Trophoblast cell (in vitro differentiated cells and primary cell): ENCODE measurements around the gene FRMD6.

Experiments used
- DNase-seq, 2 donors: peaks; one replicate each; pipeline ENCODE4 v3.0.0-alpha.2; 2016
- H2AFZ ChIP-seq: 2 replicates; pipeline ENCODE4 v1.6.1; 2013; ENCODE audit warnings: low read length, moderate library complexity, mild to moderate bottlenecking; ENCODE audit not compliant: insufficient read depth, poor library complexity
- H2AK5ac ChIP-seq: 2 replicates; pipeline ENCODE4 v1.6.1; 2013; ENCODE audit warnings: mild to moderate bottlenecking, low read length
- H2BK120ac ChIP-seq: 2 replicates; pipeline ENCODE4 v1.6.1; 2013; ENCODE audit warnings: low read length, mild to moderate bottlenecking, moderate library complexity; ENCODE audit not compliant: insufficient read depth, poor library complexity
- H2BK12ac ChIP-seq: 2 replicates; pipeline ENCODE4 v1.6.1; 2013; ENCODE audit warnings: mild to moderate bottlenecking, low read length, moderate library complexity
- H2BK5ac ChIP-seq: 2 replicates; pipeline ENCODE4 v1.6.1; 2013; ENCODE audit warnings: low read length, low read depth, moderate library complexity, mild to moderate bottlenecking; ENCODE audit not compliant: poor library complexity
- H3K14ac ChIP-seq: 2 replicates; pipeline ENCODE4 v1.6.1; 2013; ENCODE audit warnings: mild to moderate bottlenecking, low read length
- H3K18ac ChIP-seq: 2 replicates; pipeline ENCODE4 v1.6.1; 2013; ENCODE audit warnings: mild to moderate bottlenecking, low read length
- H3K23ac ChIP-seq: 2 replicates; pipeline ENCODE4 v1.6.1; 2013; ENCODE audit warnings: low read length
- H3K27ac ChIP-seq: 2 replicates; pipeline ENCODE4 v1.5.1; 2013; ENCODE audit warnings: low read depth, mild to moderate bottlenecking, inconsistent platforms, low read length, moderate library complexity
- H3K27me3 ChIP-seq: 2 replicates; pipeline ENCODE4 v1.6.1; 2013; ENCODE audit warnings: inconsistent platforms, mild to moderate bottlenecking, low read length, moderate library complexity; ENCODE audit not compliant: insufficient read depth
- H3K36me3 ChIP-seq, 2 experiments: 1 replicate in 1 of 2; 2 replicates in 1 of 2; pipeline ENCODE4 v1.6.1; 2013; ENCODE audit warnings: low read length in 2 of 2, mild to moderate bottlenecking in 2 of 2, moderate library complexity in 1 of 2; ENCODE audit not compliant: insufficient read depth in 2 of 2, control insufficient read depth in 1 of 2
- H3K4ac ChIP-seq: 2 replicates; pipeline ENCODE4 v1.6.1; 2013; ENCODE audit warnings: low read depth, mild to moderate bottlenecking, low read length, moderate library complexity
- H3K4me1 ChIP-seq, 2 experiments: 1 replicate in 1 of 2; 2 replicates in 1 of 2; pipeline ENCODE4 v1.6.1; 2013; ENCODE audit warnings: low read length in 2 of 2, mild to moderate bottlenecking in 2 of 2, moderate library complexity in 1 of 2; ENCODE audit not compliant: insufficient read depth in 2 of 2, control insufficient read depth in 1 of 2
- H3K4me2 ChIP-seq: 2 replicates; pipeline ENCODE4 v1.6.1; 2013; ENCODE audit warnings: inconsistent platforms, mild to moderate bottlenecking, low read length, moderate library complexity
- H3K4me3 ChIP-seq: 2 replicates; pipeline ENCODE4 v1.5.1; 2013; ENCODE audit warnings: mild to moderate bottlenecking, low read depth, low read length, inconsistent platforms
- H3K79me1 ChIP-seq: one replicate; pipeline ENCODE4 v1.6.1; 2013; ENCODE audit warnings: low read length
- H3K79me2 ChIP-seq: 2 replicates; pipeline ENCODE4 v1.6.1; 2013; ENCODE audit warnings: low read length, mild to moderate bottlenecking; ENCODE audit not compliant: control insufficient read depth, insufficient read depth, poor library complexity
- H3K9ac ChIP-seq: 2 replicates; pipeline ENCODE4 v1.6.1; 2013; ENCODE audit warnings: mild to moderate bottlenecking, low read length
- H3K9me3 ChIP-seq: 2 replicates; pipeline ENCODE4 v1.6.1; 2013; ENCODE audit warnings: low read depth, mild to moderate bottlenecking, control low read depth, inconsistent platforms, low read length; ENCODE audit not compliant: insufficient read depth
- H4K12ac ChIP-seq: 2 replicates; pipeline ENCODE4 v1.6.1; 2013; ENCODE audit warnings: low read depth, mild to moderate bottlenecking, low read length, moderate library complexity
- H4K8ac ChIP-seq: 2 replicates; pipeline ENCODE4 v1.6.1; 2013; ENCODE audit warnings: low read depth, mild to moderate bottlenecking, low read length, moderate library complexity
- H4K91ac ChIP-seq: one replicate; pipeline ENCODE4 v1.6.1; 2013; ENCODE audit warnings: low read depth, mild to moderate bottlenecking, low read length, moderate library complexity
- WGBS: extraction: QIAGEN DNeasy Blood & Tissue Kit; methylation state at CpG from one replicate; pipeline ENCODE4 v1.1.7; 2013; ENCODE audit warnings: missing lambda C conversion rate; ENCODE audit not compliant: insufficient read length, insufficient coverage; ENCODE audit errors: extremely low coverage; 5-methylcytosine and 5-hydroxymethylcytosine counted together

Gene FRMD6

DNA sequence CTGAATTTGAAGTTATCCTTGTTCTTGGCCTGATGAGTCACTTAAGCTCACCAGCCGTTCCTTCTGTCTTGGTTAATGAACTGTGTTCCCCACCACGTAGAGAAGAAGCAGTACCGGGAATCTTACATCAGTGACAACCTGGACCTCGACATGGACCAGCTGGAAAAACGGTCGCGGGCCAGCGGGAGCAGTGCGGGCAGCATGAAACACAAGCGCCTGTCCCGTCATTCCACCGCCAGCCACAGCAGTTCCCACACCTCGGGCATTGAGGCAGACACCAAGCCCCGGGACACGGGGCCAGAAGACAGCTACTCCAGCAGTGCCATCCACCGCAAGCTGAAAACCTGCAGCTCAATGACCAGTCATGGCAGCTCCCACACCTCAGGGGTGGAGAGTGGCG, 68.2 kb downstream of the FRMD6 start:
- H3K18ac ChIP-seq: no peak overlapping the region
- H3K27me3 ChIP-seq: no peaks in the 10 kb centered on the region
- H3K4me3 ChIP-seq: no peak overlapping the region
- no peak overlapping the region for H4K12ac ChIP-seq
- H4K8ac ChIP-seq: no peak overlapping the region
- no peak overlapping the region for H3K4me2 ChIP-seq
- no peak overlapping the region for H2BK120ac ChIP-seq
- DNase-seq: no peak
- no peak overlapping the region for H3K9ac ChIP-seq
- H3K79me2 ChIP-seq: no peaks in the 10 kb centered on the region
- H3K14ac ChIP-seq: no peak overlapping the region
- H3K36me3 ChIP-seq: peaks cover 31 to 64% of the 10 kb centered on the region in 2 experiments
- no peaks in the 10 kb centered on the region for H3K4me1 ChIP-seq
- no peak overlapping the region for H2BK5ac ChIP-seq
- H4K91ac ChIP-seq: no peak overlapping the region
- H3K79me1 ChIP-seq: no peaks in the 10 kb centered on the region
- H3K23ac ChIP-seq: no peak overlapping the region
- H2AK5ac ChIP-seq: no peak overlapping the region
- no peak overlapping the region for H2BK12ac ChIP-seq
- no peak overlapping the region for H3K4ac ChIP-seq
- no peak overlapping the region for H2AFZ ChIP-seq
- H3K27ac ChIP-seq: no peak overlapping the region
- WGBS: no CpG with 5 or more reads among the region's 17 CpGs
- H3K9me3 ChIP-seq: no peaks in the 10 kb centered on the region

DNA sequence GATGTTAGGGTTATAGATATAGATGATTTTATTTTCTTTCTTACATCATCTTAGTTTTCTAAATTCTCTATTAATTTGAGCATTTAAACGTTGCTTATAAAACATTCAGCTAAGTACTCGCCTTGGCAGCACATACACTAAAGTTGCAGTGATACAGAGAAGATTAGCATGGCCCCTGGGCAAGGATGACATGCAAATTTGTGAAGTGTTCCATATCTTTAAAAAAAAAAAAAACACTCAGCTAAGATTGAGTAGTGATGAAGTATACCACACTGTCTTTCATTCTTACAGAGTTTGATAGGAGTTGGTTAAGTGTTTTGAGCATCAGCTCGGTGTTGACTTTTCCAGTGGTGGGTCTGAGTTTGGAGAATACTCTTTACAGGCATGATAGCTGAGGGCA, 72.3 kb downstream of the FRMD6 start:
- H4K8ac ChIP-seq: no peak overlapping the region
- H2AFZ ChIP-seq: no peak overlapping the region
- no peak overlapping the region for H3K4me3 ChIP-seq
- H4K91ac ChIP-seq: no peak overlapping the region
- WGBS: no CpG with 5 or more reads among the region's 3 CpGs
- H3K4ac ChIP-seq: no peak overlapping the region
- H3K18ac ChIP-seq: no peak overlapping the region
- H3K79me2 ChIP-seq: no peaks in the 10 kb centered on the region
- no peaks in the 10 kb centered on the region for H3K9me3 ChIP-seq
- no peak overlapping the region for H3K14ac ChIP-seq
- no peak overlapping the region for H4K12ac ChIP-seq
- H3K79me1 ChIP-seq: no peaks in the 10 kb centered on the region
- no peaks in the 10 kb centered on the region for H3K27me3 ChIP-seq
- H3K36me3 ChIP-seq: peaks cover 33 to 64% of the 10 kb centered on the region in 2 experiments
- H3K23ac ChIP-seq: no peak overlapping the region
- no peak overlapping the region for H3K4me2 ChIP-seq
- no peak overlapping the region for H2BK5ac ChIP-seq
- H3K27ac ChIP-seq: no peak overlapping the region
- no peak overlapping the region for H3K9ac ChIP-seq
- DNase-seq: no peak
- no peak overlapping the region for H2BK12ac ChIP-seq
- H2AK5ac ChIP-seq: no peak overlapping the region
- H3K4me1 ChIP-seq: no peaks in the 10 kb centered on the region
- H2BK120ac ChIP-seq: no peak overlapping the region

DNA sequence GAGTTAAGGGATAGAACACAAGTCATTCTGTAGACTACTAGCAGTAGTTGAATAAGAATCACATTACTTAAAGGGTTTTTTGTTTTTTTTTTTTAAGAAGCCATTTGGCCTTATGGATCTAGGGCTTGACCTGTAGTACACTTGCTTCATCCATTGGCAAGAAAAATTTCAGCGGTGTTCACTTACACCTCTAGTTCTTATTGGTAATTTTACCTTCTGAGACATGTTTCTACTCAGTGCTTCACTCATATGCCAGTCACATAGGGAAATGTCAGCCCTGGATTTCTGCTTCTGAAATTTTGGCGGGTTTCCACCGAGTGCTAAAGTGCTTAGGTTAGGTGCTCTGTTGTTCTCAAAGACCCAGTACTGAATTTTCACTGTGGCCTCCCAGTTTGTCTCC, 72.9 kb downstream of the FRMD6 start:
- H3K4me2 ChIP-seq: no peak overlapping the region
- no peak overlapping the region for H2BK12ac ChIP-seq
- H2AK5ac ChIP-seq: no peak overlapping the region
- no CpG with 5 or more reads among the region's 3 CpGs for WGBS
- H3K27me3 ChIP-seq: no peaks in the 10 kb centered on the region
- no peaks in the 10 kb centered on the region for H3K79me2 ChIP-seq
- no peak overlapping the region for H4K12ac ChIP-seq
- H3K27ac ChIP-seq: no peak overlapping the region
- H3K9ac ChIP-seq: no peak overlapping the region
- peaks cover 35 to 66% of the 10 kb centered on the region in 2 experiments for H3K36me3 ChIP-seq
- no peak overlapping the region for H4K8ac ChIP-seq
- H2BK5ac ChIP-seq: no peak overlapping the region
- H4K91ac ChIP-seq: no peak overlapping the region
- no peak overlapping the region for H2BK120ac ChIP-seq
- no peak overlapping the region for H2AFZ ChIP-seq
- H3K4me1 ChIP-seq: no peaks in the 10 kb centered on the region
- H3K18ac ChIP-seq: no peak overlapping the region
- no peak overlapping the region for H3K14ac ChIP-seq
- no peak for DNase-seq
- H3K4me3 ChIP-seq: no peak overlapping the region
- no peaks in the 10 kb centered on the region for H3K79me1 ChIP-seq
- no peak overlapping the region for H3K4ac ChIP-seq
- no peak overlapping the region for H3K23ac ChIP-seq
- H3K9me3 ChIP-seq: no peaks in the 10 kb centered on the region

DNA sequence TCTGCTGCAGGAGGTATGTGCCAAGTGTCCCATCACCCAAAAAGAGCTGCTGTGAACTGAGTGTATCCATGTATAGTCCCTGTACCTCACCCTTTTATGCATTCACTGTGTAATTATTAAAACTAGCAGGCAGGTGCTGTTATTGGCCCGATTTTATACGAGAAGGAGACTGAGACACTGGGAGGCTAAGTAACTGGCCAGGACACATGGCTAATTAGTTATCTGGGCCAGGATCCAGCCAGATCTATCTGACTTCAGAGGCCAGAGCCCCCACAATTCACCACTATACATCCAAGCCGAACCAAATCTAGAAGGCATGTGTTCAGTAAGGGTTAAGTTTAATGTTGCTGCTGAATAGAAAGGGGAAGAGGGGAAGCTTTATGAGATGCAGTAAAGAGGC, 73.4 kb downstream of the FRMD6 start:
- Histone ChIP-seq H2AFZ (no peak overlapping the region), H3K4me2 (no peak overlapping the region), H3K18ac (no peak overlapping the region), H4K91ac (no peak overlapping the region), H3K9me3 (no peaks in the 10 kb centered on the region), H2BK12ac (no peak overlapping the region), H4K12ac (no peak overlapping the region), H4K8ac (no peak overlapping the region), H3K79me1 (no peaks in the 10 kb centered on the region), H3K4ac (no peak overlapping the region), H2BK5ac (no peak overlapping the region), H3K4me3 (no peak overlapping the region), H3K23ac (no peak overlapping the region), H3K36me3 (peaks cover 32 to 64% of the 10 kb centered on the region in 2 experiments), H2AK5ac (no peak overlapping the region), H2BK120ac (no peak overlapping the region), H3K27me3 (no peaks in the 10 kb centered on the region), H3K14ac (no peak overlapping the region), H3K27ac (no peak overlapping the region), H3K4me1 (no peaks in the 10 kb centered on the region), H3K79me2 (no peaks in the 10 kb centered on the region), H3K9ac (no peak overlapping the region)
- DNase-seq: no peak
- WGBS: no CpG with 5 or more reads among the region's 3 CpGs
